T-helper 17 cell (primary cell): ENCODE results near the gene PTPRG. TPM values are rescaled to one million over a fixed set of nuclear protein-coding genes. Genes with fewer than 3 reads are reported as not detected.

ENCODE experiments used
- ATAC-seq: fragments of 150-1000 bp; cut with Tn5 transposase; 2 replicates; pipeline ENCODE4 v1.10.0; 2021; ENCODE audit warnings: mild to moderate bottlenecking, moderate library complexity
- DNase-seq, 3 donors: peaks; one replicate each; pipeline versions ENCODE4 v3.0.0 to v3.0.0-alpha.2; 2020 to 2021
- H3K9me3 ChIP-seq: one replicate; pipeline ENCODE4 v1.7.0; 2013; ENCODE audit warnings: low read length, mild to moderate bottlenecking; ENCODE audit not compliant: control insufficient read depth, poor library complexity, severe bottlenecking
- H3K27ac Mint-ChIP-seq: one replicate; pipeline ENCODE4 v1.8.0; 2022; ENCODE audit warnings: mild to moderate bottlenecking, moderate library complexity, mixed read lengths
- H3K27me3 Mint-ChIP-seq: one replicate; pipeline ENCODE4 v1.8.0; 2022; ENCODE audit warnings: mixed read lengths
- H3K36me3 Mint-ChIP-seq: one replicate; pipeline ENCODE4 v1.8.0; 2022; ENCODE audit warnings: low read depth, mixed read lengths
- H3K4me1 Mint-ChIP-seq: one replicate; pipeline ENCODE4 v1.8.0; 2022; ENCODE audit warnings: mild to moderate bottlenecking, mixed read lengths
- H3K4me3 Mint-ChIP-seq: one replicate; pipeline ENCODE4 v1.8.0; 2022; ENCODE audit warnings: mild to moderate bottlenecking, moderate library complexity, mixed read lengths
- total RNA-seq, 4 donors: library from RNA in 2 of 4; stranded (reverse) in 2 of 4; gene quantifications; one replicate each; pipeline ENCODE4 v1.2.3 and lab custom pipeline; 2022 to 2026

The PTPRG gene
- total RNA-seq, 2 donors from 2014 or later: 0.02 TPM; not detected in 1

DNA sequence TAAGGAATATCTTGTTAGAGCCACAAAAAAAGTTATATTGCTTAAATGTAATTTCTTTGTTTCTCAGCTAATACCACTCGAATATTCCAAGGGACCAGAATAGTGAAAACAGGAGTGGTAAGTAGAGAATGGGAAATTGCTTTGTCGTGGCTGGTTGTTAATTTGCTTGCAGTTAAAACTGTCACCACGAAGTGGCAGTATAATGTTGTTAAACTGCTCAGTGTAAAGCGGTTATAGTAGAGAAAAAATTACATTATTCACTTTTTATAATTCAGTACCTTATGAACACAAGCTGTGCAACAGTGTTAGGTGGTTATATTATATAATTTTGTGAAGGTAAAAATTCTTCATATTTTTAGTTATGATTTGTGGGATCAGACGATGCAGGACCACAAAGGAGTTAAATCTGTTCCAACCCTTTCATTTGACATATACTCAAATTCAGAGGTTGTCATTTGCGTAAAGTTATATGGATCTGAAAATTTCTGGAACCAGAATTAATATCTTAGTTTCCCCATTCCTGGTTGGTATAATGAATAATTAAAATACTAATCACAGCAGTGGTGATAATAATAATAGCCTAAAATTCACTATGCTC lies 640.2 kb downstream of the PTPRG start:
- no peaks in the 10 kb centered on the region for H3K9me3 ChIP-seq
- peaks cover 2% of the 10 kb centered on the region for H3K4me1 Mint-ChIP-seq
- H3K36me3 Mint-ChIP-seq: no peaks in the 10 kb centered on the region
- no peak for DNase-seq
- H3K4me3 Mint-ChIP-seq: no peak overlapping the region
- ATAC-seq: no peak
- no peak overlapping the region for H3K27ac Mint-ChIP-seq
- peaks cover 27% of the 10 kb centered on the region for H3K27me3 Mint-ChIP-seq

DNA sequence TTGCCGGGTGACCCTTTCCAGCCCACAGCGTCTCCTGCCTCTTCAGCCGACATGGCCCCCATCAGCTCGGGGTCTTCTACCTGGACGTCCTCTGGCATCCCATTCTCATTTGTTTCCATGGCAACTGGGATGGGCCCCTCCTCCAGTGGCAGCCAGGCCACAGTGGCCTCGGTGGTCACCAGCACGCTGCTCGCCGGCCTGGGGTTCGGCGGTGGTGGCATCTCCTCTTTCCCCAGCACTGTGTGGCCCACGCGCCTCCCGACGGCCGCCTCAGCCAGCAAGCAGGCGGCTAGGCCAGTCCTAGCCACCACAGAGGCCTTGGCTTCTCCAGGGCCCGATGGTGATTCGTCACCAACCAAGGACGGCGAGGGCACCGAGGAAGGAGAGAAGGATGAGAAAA lies 641.8 kb downstream of the PTPRG start:
- no peak overlapping the region for H3K27ac Mint-ChIP-seq
- ATAC-seq: no peak
- peaks cover 27% of the 10 kb centered on the region for H3K27me3 Mint-ChIP-seq
- H3K4me1 Mint-ChIP-seq: peaks cover 2% of the 10 kb centered on the region
- no peak for DNase-seq
- no peaks in the 10 kb centered on the region for H3K9me3 ChIP-seq
- H3K36me3 Mint-ChIP-seq: no peaks in the 10 kb centered on the region
- no peak overlapping the region for H3K4me3 Mint-ChIP-seq

DNA sequence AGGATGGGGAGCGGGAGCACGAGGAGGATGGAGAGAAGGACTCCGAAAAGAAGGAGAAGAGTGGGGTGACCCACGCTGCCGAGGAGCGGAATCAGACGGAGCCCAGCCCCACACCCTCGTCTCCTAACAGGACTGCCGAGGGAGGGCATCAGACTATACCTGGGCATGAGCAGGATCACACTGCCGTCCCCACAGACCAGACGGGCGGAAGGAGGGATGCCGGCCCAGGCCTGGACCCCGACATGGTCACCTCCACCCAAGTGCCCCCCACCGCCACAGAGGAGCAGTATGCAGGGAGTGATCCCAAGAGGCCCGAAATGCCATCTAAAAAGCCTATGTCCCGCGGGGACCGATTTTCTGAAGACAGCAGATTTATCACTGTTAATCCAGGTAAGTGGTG lies 642.2 kb downstream of the PTPRG start:
- no peaks in the 10 kb centered on the region for H3K9me3 ChIP-seq
- Mint-ChIP-seq H3K36me3 (no peaks in the 10 kb centered on the region), H3K27ac (no peak overlapping the region), H3K4me1 (peaks cover 2% of the 10 kb centered on the region), H3K27me3 (peaks cover 27% of the 10 kb centered on the region), H3K4me3 (no peak overlapping the region)
- no peak for DNase-seq
- ATAC-seq: no peak

DNA sequence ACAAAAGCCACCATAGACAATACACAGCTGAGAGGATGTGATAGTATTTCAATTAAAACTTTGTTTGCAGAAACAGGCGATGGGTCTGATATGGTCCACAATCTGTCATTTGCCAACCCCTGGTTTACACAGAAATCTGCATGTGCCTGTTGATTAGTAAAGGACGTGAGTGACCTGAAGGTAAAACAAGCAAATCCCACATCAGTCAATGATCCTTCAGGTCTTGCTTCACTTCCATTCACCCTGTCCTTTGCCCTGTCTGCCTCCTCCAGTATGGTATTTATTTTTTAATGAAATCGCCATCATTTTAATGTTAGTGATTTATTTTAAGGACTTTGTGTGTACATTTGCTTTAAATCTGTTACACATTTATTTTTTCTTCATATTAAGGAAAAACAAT lies 645.8 kb downstream of the PTPRG start:
- ATAC-seq (no peak), DNase-seq (no peak)
- H3K9me3 ChIP-seq: no peaks in the 10 kb centered on the region
- Mint-ChIP-seq H3K27ac (no peak overlapping the region), H3K4me1 (no peaks in the 10 kb centered on the region), H3K36me3 (no peaks in the 10 kb centered on the region), H3K4me3 (no peak overlapping the region), H3K27me3 (peaks cover 16% of the 10 kb centered on the region)

DNA sequence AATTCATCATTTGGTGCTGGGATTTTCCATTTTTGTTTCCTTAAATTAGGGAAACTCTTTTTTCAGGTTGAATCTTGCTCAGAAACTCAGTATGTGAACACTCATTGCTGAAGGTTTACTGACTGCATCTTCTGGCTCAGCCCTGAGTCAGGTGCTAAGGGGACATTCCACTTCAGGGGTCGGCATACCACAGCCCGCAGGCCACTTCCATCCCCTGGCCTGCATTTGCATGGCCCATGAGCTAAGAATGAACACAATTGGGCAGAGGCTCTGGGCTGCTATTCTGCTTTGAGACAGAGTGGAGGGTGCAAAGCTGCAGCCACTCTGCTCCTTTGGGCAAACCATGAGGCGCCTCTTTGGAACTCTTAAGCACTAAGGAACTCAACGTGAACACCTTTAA lies 647.0 kb downstream of the PTPRG start:
- peaks cover 3% of the 10 kb centered on the region for H3K4me1 Mint-ChIP-seq
- DNase-seq (no peak), ATAC-seq (no peak)
- no peak overlapping the region for H3K4me3 Mint-ChIP-seq
- no peak overlapping the region for H3K27ac Mint-ChIP-seq
- H3K36me3 Mint-ChIP-seq: no peaks in the 10 kb centered on the region
- H3K9me3 ChIP-seq: no peaks in the 10 kb centered on the region
- peaks cover 12% of the 10 kb centered on the region for H3K27me3 Mint-ChIP-seq

DNA sequence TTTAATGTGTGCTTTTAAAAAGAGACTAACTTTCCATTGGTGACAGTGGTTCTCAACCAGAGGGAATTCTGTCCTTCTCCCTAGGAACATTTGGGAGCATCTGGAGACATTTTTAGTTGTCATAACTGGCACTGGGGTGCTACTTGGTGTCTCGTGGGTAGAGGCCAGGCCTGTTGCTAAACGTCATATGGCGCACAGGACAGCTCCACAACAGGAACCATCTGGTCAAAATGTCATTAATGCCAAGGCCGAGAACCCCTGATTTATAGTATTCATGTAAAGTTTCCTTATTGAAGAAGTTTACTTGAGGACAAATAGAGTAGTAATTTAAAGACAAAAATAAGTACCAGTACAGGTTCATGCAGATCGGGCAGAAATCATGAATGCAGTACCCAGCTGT lies 647.7 kb downstream of the PTPRG start:
- no peaks in the 10 kb centered on the region for H3K9me3 ChIP-seq
- Mint-ChIP-seq H3K4me3 (no peak overlapping the region), H3K4me1 (peaks cover 3% of the 10 kb centered on the region), H3K36me3 (no peaks in the 10 kb centered on the region), H3K27ac (no peak overlapping the region), H3K27me3 (peaks cover 14% of the 10 kb centered on the region)
- ATAC-seq (no peak), DNase-seq (no peak)

DNA sequence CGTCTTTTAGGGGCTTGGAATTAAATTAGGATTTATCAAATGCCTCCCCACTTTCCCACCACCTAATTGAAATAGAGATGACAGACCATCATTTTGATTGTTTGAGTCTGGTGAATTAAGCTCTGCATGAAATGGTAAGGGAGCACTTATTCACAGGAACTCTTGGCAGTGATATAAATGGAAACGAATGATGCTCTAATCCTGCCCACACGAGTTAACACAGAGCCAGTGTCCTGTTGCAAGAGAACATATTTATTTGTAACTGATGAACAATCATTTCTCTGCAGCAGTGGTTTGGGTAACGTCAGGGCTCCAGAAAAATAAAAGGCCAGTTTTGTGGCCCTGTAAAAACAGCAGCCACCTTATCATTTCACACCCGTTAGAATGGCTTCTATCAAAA lies 648.6 kb downstream of the PTPRG start:
- Mint-ChIP-seq H3K4me1 (peaks cover 3% of the 10 kb centered on the region), H3K36me3 (no peaks in the 10 kb centered on the region), H3K4me3 (no peak overlapping the region), H3K27ac (no peak overlapping the region), H3K27me3 (peaks cover 21% of the 10 kb centered on the region)
- no peak for DNase-seq
- ATAC-seq: no peak
- no peaks in the 10 kb centered on the region for H3K9me3 ChIP-seq

DNA sequence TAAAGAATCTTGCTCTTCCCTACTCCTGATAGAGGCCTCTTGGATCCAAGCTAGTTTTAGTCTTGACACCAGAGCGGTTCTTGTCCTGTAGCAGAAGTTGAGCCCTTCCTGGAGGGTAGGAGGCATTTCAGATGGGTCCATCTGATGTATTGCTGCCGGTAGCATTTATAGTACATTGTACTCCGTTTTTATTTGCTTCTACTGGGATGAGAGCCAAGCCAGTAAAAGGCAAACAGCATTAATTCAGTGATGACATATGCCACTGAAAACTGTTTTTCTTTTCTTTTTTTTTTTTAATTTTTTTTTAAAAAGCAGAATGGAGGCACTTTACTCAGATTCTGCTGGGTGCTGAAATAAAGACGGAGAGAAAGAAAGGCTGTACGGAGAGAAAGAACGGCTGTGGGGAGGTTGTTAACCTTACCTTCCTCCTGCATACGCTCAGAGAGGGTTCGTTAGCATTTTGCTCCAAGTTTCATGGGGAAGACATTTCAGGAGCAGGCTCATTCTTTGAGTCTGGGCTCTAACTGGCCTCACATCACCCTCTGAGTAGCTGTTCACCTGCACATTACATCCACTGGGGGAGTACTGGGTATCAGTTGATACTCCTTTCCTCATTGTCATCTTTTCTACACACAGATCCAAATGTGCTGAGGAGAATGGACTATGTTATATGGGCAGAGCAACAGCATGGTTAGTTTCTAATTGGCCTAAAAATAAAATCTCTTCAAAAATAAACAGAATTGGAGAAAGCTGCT lies 650.5 kb downstream of the PTPRG start:
- Mint-ChIP-seq H3K27me3 (peaks cover 10% of the 10 kb centered on the region), H3K27ac (no peak overlapping the region), H3K4me3 (no peak overlapping the region), H3K36me3 (no peaks in the 10 kb centered on the region), H3K4me1 (peaks cover 3% of the 10 kb centered on the region)
- H3K9me3 ChIP-seq: no peaks in the 10 kb centered on the region
- DNase-seq (no peak), ATAC-seq (no peak)

DNA sequence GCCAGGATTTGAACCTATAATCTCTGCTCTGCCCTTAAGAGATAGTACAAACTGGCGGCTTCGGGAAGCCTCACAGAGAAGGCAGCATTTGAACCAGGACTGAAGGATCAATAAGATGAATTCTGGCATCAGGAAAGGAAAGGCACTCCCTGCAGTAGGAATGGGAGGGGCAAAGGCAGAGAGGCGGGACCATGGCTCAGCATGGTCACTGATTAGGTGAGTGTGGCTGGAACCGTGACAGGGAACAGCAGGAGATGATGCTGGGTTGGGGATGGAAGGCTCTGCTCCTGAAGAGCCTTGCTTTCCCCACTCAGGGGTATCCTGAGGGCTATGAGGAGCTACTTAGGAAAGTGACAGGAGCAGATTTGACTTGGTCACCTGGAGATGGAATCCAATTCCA lies 653.5 kb downstream of the PTPRG start:
- H3K4me3 Mint-ChIP-seq: no peak overlapping the region

DNA sequence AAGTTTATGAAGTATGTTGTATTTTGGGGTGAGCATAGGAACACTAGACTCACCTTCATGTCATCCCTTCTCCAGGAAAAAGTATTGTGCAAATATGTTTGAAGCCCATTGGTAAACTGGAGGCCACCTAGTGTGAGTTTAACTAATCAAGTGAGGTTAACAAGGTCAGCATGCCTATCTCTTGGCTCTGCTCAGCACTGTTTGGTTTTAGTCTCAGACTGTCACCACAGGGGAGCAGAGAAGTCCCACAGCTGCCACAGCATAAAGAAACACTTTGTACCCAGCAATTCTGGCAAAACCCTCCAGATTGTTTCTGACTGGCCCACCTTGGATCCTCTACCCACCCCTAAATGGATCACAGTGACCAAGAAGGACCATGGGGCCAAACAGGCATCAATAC lies 659.2 kb downstream of the PTPRG start:
- no peaks in the 10 kb centered on the region for H3K9me3 ChIP-seq
- no peaks in the 10 kb centered on the region for H3K36me3 Mint-ChIP-seq
- no peaks in the 10 kb centered on the region for H3K4me1 Mint-ChIP-seq
- DNase-seq (no peak), ATAC-seq (no peak)
- no peak overlapping the region for H3K4me3 Mint-ChIP-seq
- H3K27ac Mint-ChIP-seq: no peak overlapping the region
- peaks cover 5% of the 10 kb centered on the region for H3K27me3 Mint-ChIP-seq

More for the DNA sequence above, 653.5 kb downstream of the PTPRG start:
- no peaks in the 10 kb centered on the region for H3K36me3 Mint-ChIP-seq
- DNase-seq: no peak
- no peak for ATAC-seq
- H3K9me3 ChIP-seq: no peaks in the 10 kb centered on the region
- H3K27ac Mint-ChIP-seq: no peak overlapping the region
- peaks cover 16% of the 10 kb centered on the region for H3K27me3 Mint-ChIP-seq
- H3K4me1 Mint-ChIP-seq: peaks cover 3% of the 10 kb centered on the region

DNA sequence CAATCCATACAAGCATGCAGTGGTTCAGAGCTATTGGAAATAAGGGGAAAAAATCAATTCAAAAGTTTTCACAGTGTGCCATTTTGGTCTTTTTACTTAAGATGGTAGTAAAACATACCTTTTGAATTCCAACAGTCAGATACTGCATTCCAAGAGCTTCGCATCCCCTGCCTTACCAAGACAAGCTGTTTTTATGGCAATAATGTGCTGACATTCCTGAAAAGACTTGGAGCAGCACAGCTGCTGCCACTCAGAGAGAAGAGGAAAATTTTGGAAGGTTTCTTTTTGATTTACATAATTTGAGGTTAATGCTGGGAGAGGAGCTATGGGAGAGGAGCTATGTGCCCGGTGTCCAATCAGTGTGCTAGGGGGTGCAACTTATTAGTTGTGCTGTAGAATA lies 663.7 kb downstream of the PTPRG start:
- DNase-seq (no peak), ATAC-seq (no peak)
- no peak overlapping the region for H3K27ac Mint-ChIP-seq
- H3K9me3 ChIP-seq: no peaks in the 10 kb centered on the region
- H3K4me1 Mint-ChIP-seq: no peaks in the 10 kb centered on the region
- H3K36me3 Mint-ChIP-seq: peaks cover 2% of the 10 kb centered on the region
- no peaks in the 10 kb centered on the region for H3K27me3 Mint-ChIP-seq
- no peak overlapping the region for H3K4me3 Mint-ChIP-seq

DNA sequence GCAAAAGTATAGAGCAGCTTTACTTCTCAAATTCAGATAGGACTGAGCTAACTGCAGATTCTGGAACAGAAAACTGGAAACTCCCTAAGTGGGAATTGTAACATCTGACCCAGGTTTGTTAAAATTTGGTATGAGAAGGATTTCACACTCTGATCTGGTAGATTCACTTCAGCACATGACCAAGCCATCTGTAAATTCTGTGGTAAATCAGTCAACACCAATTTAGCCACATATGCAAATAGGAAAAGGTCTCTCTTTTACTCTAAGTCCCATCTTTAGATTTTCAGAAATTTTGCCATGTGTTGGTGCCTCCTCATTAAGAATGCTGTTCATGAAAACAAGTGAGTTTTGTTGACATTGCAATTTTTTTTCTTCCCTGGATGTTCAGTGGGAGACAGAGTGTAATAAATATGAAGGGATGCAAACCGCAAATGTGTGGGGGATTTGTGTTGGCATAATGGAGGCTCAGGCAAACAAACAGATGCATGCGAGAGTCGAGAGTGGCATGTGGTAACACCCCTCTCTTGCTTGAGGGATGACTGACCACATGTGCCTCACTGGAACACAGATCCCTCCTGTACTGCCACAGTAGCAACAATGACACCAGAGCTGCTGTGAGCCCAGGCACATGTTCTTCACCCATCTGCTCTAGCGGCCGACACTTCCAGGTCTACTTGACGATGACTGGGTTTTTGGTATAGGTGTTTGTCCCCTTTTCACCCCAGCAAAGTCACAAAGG lies 665.4 kb downstream of the PTPRG start:
- no peak for ATAC-seq
- Mint-ChIP-seq H3K27ac (no peak overlapping the region), H3K4me1 (no peaks in the 10 kb centered on the region), H3K27me3 (no peaks in the 10 kb centered on the region), H3K4me3 (no peak overlapping the region), H3K36me3 (peaks cover 2% of the 10 kb centered on the region)
- no peaks in the 10 kb centered on the region for H3K9me3 ChIP-seq
- DNase-seq: no peak

DNA sequence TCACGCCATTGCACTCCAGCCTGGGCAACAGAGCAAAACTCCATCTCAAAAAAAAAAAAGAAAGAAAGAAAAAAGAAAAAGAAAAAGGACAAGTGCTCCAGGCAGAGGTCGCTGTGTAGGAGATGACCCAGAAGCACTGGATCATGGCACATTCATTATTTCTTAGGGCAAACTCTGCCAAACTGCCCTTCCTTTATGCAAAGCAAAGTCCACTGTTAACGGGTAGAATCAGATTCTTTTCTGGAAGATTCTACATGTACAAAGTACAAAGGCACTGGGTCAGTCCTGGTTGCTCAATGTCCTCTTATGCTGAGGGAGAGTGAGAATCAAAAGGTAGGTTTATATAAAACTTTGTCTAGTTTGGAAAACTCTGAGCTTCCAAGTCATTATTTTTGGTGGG lies 667.1 kb downstream of the PTPRG start:
- no peaks in the 10 kb centered on the region for H3K27me3 Mint-ChIP-seq
- no peak overlapping the region for H3K27ac Mint-ChIP-seq
- H3K4me1 Mint-ChIP-seq: no peaks in the 10 kb centered on the region
- no peak overlapping the region for H3K4me3 Mint-ChIP-seq
- no peak for DNase-seq
- no peak for ATAC-seq
- peaks cover 2% of the 10 kb centered on the region for H3K36me3 Mint-ChIP-seq
- no peaks in the 10 kb centered on the region for H3K9me3 ChIP-seq
